ENCODE results near the gene TRAF6.

TRAF6 gene

DNA sequence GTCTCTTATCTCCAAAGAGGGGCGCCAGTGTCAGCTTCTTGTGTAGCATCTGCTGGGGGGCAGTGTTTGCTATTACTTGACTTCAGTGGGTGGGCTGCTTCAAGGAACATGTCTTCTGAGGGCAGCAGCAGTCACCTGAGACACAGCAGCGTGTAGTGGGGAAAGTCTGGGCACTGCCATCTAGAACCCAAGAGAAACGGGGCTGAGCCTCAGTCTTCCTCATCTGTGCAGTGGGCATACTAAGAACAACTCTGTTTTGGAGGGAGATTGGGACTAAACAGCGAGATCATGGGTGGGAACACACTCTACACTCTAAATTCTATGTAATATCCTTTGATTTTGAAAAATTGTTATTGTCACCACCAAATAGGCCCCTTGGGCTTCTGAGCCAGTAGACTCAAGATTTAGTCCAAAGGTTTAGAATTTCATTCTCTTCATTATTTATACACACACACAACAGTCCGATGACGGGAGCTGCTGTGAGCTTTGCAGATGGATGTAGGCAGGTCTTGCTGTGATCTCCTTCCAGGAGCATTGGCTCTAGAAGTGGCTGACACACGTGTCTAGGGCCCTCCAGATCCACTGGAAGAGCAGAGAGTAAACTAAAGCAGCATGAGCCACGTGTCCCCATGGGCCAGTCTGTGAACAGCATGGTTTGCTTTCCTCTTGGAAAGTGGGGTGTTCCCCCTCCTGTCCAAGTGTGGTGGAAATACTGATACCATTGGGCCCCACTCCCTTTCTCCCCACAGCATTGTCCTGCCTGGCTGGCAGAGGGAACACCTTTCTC, 51.8 kb downstream of the TRAF6 start:
- no peak for DNase-seq (ENCODE audit: low read depth)

DNA sequence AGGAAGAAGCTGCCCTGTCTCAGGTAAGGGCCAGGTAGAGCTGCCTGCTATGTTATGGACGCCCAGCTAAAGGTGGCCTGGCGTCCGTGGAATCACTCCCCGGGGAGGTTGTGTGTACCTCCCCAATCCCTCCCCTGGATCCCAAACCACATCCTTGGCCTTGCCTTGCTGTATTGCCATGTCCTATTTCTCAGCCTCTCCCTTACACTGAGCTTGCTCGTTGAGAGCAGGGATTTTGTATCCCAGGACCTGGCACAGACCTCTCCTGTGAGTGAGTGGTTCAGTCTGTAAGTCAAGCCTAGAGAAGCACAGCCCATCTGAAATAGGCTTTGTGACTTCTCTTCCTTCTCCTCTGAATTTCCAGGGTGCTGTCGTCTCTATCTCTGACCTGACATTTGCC, 53.9 kb downstream of the TRAF6 start:
- DNase-seq (ENCODE audit: low read depth) = no peak

DNA sequence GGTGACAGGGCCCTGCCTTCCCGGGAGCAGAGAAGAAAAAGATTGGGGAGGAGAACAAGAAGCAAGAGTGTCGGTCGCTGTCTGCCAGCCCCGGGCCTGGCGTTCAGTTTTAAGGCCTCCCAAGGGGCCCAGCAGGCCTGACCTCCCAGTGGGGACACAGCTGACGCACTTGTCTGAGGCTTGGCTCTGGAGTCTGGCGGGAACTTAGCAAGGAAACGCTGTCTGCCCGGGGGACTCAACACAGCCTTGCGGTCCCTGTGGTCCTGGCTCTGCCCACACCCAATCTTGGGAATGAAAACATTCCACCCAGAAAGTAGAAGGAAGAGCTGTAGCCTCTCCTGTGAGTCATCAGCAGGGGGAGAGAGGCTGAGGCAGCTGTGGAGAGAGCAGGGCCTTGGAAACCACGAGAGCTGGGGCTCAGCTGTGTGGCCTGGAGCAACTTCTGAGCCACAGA, 54.4 kb downstream of the TRAF6 start:
- DNase-seq (ENCODE audit: low read depth) = no peak

DNA sequence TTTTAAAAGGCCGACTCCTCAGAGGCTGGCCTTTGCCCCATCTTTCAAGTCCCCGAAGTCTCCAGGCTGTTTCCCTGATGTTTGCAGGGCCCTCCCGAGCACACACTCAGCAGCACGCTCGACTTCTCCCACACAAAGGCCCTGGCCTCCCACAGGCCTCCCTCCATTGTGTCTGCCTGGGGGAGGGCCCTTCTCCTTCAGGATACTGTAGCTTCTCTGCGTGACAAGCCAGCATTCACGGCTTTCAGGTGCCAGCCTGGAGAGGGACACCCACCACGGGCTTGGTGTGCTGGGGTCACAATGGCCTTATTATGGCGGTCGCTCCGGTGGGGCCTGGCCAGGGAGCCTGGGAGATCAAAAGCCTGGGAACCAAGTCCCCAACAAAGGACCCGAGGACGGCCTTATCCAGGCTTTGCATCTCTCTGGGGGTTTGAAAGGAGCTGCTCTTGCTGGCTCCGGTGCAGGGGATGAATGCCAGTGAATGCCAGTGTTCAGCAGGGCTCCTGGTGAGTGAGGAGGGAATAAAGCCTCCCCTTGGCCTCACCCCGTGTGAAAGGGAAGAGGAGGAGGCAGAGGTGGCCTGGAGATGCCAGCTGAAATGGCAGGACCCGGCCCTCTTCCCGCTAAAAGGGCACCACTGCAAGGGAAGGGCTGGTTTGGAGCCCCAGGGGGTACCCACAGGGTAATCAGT, 55.0 kb downstream of the TRAF6 start:
- DNase-seq (ENCODE audit: low read depth) = no peak

DNA sequence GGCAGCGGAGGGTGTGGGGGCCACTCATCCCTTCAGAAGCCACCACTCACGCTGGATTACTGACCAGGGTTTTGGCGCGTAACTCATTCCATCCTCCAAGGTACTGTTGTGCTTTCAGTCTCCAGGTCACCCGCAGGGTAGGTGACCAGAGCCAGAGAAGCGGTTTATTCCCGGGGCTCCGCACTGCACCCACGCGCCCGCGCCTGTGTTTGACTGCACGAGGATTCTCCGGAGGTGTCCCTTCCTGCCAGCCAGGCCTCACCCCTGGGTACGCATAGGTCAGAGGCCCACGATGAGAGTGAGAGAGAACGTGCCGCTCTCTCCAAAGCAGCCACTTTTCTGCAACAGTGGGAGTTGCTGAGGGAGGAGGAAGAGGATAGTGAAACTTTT, 55.5 kb downstream of the TRAF6 start:
- DNase-seq (ENCODE audit: low read depth) = no peak

DNA sequence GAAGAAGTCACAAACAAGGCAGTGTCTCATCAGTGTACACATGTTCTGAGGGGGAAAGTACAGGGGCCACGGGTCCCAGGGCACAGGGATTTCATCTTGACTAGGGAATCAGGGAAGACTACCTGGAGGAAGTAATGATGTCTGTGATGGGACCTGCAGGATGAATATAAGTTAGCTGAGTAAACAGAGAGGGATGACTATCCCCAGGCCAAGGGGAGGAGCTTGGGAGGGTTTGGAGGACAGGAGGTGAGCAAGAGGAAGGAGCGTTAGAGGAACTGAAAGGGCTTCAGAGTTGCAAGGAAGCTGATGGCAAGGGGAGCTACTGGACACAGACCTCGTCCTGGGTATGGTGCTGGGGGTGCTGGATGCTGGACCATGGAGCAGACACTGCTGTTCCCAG, 56.4 kb downstream of the TRAF6 start:
- DNase-seq (ENCODE audit: low read depth) = no peak

DNA sequence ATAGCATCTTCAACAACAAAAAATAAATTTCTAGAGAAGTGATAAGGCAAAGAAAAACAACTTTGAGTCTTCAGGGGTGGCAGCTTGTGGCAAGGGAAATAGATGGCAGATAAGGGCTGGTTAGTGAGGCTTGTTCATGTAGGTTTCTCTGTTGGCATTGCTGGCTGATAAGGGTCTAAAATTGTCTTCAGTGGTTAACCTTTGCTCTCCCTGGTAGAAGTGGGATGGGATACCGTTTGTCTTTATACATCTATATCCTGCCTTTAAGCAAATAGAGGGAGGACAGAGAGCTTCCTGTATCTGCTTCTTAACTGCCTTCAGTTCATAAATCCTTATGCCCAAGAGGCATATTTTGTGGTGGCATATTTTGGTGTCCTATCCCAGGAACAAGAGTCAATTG, 57.1 kb downstream of the TRAF6 start:
- no peak for DNase-seq (ENCODE audit: low read depth)

DNA sequence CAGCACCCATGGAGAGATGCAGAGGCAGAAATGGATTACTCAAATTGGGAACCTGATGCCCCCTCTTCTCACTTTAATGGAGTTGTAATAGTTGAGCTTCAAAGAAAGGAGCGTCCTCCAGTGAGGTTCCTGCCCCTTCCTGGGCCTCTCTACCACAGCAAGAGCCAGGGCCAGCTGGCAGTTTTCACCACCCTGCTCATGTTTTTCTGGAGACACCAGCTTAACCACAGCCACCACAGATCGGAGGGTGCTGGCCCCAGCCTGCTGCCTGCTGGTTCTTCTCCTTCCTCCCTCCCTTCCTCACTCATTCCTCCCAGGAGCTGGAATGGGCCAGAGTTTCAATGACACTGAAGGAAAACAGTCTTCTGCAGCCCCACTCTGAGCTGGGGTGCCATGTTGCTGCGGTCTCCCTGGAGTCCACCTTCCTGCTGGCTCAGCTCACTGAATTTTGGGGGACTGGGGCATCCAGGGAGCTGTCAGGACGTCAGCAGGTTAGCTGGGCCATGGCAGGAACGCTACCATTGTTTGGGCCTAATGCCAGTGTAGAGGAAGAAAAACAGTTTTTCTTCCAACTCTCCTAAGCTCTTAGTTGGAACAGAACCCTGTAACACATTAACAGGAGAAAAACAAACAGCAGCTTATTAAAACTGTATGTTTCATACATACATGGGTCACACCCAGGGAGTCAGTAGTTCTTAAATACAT, 57.7 kb downstream of the TRAF6 start:
- no peak for DNase-seq (ENCODE audit: low read depth)

DNA sequence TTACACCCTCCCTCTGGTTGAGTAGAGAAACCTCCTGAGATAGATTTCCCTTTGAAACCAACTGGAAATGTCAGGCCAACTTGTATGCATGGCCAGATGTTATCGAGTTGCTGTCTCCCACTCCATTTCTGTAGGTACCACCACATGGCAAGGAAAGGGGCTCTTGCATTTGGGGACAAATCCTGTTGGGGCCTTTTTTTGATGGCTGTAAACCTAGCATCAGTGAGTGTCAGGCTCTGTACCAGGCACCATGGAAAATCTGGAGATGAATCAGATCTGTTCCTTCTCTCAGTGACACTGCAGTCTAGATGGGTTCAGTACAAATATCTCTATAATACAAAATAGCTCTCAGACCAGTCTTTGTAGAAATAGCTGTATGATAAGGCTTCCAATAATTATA, 58.4 kb downstream of the TRAF6 start:
- DNase-seq (ENCODE audit: low read depth) = no peak

DNA sequence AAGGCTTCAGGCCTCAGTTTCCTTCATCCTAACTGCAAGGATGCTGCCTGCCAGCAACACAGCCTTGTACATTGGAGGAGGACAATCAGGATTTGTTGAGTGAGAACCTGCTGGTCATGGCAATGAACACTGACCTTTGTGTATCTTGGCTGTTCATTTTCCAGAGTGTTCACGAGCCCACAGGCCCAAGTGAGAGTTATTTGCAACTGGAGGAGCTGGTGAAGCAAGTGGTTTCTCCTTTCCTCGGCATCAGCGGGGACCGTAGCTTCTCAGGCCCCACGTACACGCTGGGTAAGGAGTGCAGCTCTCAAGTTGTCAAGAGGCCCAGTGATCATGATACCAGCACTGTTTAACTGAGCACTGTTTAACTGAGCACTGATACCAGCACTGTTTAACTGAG, 59.0 kb downstream of the TRAF6 start:
- no peak for DNase-seq (ENCODE audit: low read depth)

DNA sequence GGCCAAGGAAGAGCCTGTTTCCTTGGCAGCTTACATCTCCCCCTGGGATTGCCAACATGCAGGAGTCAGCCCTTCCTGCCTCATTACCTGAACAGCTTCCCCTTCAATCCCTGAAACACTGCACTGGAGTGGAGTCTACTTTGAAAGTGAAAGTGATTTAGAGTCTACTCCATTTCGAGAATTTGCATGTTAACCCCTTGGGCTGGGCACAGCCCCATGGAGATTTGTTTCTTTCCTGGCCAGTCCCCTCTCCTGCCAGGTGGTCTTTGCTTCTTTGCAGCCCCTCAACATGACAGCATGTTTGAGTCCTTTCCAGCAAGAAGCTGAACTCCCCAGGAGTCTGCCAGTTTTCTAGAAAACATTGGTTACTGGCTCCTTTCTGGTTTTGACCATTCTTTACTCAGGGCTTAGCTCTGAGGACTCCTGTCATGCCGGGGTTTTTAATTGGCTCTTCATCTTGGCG, 59.9 kb downstream of the TRAF6 start:
- DNase-seq (ENCODE audit: low read depth) = no peak

DNA sequence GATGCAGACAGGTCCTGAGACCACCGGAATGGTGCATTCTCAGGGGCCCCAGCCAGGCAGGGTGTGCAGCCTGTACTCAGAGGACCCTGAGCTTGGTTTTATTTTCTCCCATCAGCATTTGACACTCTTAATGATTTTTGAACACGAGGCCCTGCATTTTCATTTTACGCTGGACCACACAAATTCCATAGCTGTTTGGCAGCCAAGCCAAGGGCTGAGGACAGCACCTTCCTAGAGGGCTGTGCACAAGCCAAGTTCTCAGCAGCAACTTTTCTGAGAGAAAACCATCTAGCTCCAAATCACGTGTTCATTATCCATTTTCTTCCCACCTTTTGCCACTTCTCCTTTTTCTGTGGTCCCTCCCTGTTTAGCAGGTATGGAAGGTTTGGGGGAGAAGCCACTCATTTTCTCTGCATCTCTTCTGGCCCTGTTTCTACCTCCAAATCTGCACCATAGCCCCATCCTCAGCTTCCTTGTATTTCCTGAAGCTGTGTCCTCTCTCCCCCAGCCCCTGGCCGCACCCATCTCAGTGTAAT, 60.4 kb downstream of the TRAF6 start:
- DNase-seq (ENCODE audit: low read depth) = no peak

DNA sequence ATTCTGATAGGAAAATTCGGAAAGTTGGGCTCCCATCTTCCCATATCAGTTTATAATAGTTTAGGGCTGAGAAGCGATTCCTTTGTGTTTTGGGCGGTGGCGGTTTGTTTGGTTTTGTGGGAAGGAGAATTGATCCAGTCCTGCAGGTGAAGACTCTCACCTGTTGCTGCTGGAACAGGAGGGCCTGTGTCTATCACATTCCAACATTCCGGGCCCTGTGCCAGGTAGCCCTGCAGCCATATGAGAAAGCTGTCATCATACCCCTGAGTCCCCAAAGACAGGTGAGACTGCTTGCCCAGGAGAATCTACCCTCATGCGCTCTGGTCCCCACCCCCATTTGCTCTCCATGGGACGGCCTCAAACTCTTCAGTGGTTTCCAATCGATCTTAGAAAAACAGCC, 62.1 kb downstream of the TRAF6 start:
- no peak for DNase-seq (ENCODE audit: low read depth)

DNA sequence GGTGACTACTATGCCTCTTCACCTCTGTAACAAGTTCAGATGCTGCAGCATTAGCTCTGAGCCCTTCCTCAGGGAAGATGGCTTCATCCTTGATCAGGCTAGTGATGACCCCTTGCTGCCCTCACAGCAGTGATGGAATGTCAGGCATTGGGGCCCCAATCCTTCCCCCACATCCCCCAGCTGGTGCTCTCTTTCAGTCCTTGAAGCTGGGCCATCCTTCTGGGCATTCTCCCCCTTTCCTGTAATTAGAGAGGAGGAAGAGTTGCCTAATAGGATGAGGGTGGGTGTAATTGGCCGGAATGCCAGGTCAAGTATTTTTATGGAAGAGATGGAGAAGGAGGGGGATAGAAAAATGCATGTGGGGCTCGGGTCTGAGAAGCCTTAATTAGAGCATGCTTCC, 62.6 kb downstream of the TRAF6 start:
- no peak for DNase-seq (ENCODE audit: low read depth)

DNA sequence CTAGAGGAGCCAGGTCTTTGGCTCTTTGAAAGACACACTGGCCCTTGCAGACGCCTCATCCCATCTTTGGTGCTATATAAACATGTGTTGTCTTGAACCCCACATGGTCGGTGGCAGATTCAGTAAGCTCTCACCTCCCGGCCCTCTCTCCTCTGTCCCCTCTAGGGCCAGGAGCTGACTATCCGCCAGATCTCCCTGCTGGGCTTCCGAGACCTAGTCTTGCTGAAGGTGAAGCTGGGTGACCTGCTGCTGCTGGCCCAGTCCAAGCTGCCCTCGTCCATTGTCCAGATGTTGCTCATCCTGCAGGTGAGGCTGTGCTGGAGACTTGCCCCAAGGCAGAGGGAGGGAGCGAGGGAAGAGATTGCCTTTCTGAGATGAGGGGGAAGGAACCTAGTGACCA, 63.9 kb downstream of the TRAF6 start:
- no peak for DNase-seq (ENCODE audit: low read depth)

DNA sequence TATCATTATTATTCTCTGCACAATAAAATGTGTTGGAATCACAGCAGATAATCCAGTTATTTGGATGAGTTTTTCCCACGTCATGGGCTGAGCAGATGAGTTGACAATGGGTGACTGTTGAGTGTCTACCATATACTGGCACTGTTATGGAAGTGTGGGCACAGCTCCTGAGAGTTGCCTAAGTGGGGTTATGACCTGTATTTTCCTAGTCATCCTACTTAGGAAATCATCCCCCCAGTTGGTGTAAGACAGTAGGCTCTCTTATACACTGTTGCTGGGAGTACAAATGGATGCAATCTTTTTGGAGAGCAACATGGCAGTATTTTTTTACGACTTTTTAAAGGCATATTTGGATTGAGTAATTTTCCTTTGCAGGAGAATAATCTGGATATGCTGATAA, 66.4 kb downstream of the TRAF6 start:
- no peak for DNase-seq (ENCODE audit: low read depth)

DNA sequence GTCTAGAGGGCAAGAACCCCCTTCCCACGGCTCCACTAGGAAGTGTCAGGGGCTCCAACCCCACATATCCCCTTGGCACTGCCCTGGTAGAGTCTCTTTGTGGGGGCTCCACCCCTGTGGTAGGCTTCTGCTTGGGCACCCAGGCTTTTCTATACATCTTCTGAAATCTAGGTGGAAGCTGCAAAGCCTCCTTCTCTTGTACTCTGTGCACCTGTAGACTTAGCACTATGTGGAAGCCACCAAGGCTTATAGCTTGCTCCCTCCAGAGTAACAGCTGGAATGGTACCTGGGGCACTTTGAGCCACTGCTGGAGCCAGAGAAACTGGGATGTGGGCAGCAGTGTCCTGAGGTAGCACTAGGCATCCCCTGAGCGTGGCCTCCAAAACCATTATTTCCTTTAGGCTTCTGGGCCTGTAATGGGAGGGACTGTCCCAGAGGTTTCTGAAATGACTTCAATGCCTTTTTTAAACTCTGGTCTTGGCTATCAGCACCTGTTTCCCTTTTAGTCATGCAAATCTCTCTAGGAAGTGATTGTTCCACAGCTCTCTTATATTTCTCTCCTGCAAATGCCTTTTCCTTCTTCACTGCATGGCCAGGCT, 68.4 kb downstream of the TRAF6 start:
- no peak for DNase-seq (ENCODE audit: low read depth)

DNA sequence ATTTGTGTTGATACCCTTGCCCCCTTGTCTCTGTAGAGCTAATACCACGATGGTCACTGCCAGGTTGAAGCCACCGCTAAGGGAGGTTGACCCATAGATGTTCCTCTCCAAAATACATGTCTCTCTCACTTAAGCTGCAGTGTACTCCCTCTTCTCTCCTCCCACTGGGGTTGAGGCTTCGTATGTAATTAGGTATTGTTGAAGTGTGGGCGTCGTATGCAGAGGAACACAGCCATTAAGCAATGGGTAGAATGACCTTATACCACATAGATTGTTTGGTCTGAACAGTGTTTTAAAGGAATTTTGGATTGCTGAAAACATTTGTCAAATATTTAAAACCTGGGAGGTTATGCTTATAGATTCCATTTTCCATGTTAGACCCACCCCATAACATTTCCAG, 71.9 kb downstream of the TRAF6 start:
- DNase-seq (ENCODE audit: low read depth) = no peak

DNA sequence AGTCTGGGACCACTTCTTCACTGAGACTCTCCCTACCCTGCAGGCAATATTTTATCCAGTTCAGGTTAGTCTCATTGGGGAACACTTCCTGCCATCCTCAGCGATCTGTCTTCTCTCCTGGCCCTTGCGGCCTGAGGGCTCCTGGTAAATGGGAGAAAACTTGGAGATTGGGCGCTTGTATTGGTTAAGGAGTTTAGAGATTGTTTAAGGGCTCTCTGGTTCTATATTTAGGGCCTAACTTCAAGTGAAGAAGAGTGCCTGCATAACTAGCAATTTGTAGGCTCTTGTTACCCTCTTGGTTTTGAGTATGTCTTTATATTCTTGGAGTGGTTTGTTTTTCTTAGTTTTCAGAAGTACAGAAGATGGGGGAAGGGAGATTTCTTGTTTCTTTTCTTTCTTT, 72.7 kb downstream of the TRAF6 start:
- no peak for DNase-seq (ENCODE audit: low read depth)
